ENCODE measurements around the gene SLC16A3.

DNA sequence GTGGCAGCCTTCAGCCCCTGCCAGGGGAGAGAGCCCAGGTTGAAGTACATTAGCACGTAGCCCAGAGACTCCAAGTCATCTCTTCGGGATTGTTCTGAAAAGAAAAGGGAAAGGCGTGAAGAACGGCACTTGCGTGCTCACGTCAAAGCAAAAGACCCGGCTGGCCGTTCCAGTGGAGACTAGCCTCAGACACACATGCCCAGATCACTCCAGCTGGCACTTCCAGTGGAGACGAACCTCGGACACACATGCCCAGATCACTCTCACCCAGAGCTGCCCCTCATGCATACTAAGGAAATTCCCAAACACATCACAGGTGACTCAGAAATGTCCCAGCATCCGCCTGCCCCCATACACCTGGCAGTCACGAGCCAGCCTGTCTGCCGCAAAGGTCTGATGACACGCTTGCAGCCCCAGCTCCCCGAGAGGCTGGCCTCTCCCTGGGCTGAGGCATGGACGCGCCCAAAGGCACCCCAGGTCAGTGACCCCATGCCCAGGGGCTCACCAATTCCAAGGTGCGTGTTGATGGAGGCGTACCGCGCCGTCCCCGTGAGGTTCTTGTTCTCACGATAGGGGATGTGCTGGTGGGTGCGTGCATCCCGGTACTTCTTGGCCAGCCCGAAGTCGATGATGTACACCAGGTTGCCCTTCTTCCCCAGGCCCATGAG, 23.8 kb downstream of the SLC16A3 start:
- TF ChIP-seq EZH2 (IDR thresholded peaks at IDR 0.05; ENCODE audit: borderline replicate concordance, insufficient read depth, low read depth, low read length, poor library complexity, severe bottlenecking): no peak
- TF ChIP-seq, protein P1, sequence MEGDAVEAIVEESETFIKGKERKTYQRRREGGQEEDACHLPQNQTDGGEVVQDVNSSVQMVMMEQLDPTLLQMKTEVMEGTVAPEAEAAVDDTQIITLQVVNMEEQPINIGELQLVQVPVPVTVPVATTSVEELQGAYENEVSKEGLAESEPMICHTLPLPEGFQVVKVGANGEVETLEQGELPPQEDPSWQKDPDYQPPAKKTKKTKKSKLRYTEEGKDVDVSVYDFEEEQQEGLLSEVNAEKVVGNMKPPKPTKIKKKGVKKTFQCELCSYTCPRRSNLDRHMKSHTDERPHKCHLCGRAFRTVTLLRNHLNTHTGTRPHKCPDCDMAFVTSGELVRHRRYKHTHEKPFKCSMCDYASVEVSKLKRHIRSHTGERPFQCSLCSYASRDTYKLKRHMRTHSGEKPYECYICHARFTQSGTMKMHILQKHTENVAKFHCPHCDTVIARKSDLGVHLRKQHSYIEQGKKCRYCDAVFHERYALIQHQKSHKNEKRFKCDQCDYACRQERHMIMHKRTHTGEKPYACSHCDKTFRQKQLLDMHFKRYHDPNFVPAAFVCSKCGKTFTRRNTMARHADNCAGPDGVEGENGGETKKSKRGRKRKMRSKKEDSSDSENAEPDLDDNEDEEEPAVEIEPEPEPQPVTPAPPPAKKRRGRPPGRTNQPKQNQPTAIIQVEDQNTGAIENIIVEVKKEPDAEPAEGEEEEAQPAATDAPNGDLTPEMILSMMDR (IDR thresholded peaks at IDR 0.05): no peak

All from B cell (primary cell).